ENCODE results near the gene CEP290.
"Not testable (repeated sequence)": the region's sequence is repeated elsewhere in the genome, so short reads cannot be mapped to it uniquely, and the experiment has no call there.

The CEP290 gene

DNA sequence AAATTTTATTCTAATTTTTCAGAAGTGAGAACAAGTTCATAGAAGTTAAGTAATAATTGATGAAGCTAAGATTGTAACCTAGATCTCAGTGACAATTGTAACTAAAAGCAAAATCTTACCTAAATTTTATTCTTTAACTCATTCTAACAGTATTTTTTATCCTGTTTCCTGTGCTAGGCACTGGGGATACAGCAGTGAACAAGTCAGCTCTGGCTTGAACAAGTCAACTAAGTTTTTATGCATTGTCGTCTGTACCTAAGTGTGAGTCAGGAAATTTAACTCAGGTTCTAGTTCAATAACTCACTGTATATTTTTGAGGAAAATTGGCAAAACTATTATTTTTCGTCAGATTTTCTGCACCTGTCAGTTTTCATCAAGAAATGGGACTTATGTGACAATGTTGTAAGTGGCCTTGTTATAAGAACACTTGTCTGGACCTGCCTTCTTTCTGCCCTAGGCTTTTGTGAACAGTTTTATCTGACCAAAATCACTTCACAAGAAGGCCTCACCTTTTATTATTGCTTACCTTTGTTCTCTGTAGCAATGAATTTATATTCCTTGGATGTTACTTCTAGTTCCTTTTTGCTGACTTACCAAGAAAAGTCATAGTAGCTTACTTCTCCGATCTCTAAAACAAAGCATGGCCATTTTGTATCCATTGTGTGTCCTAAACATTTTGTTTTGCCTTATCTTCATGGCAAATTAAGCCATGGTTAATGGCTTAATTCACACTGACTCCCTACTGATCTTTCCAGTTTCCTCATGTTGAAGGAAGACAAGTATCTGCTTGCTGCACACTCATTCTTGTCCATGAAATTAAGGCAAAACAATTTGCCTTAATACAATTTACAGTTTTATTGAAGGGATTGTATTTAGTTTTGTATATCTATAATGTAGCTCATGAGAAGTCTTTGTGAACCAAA lies 2.9 kb upstream of the CEP290 start:
- FAIRE-seq (no peak), DNase-seq (ENCODE audit: insufficient read length, low spot score) (no peak)

DNA sequence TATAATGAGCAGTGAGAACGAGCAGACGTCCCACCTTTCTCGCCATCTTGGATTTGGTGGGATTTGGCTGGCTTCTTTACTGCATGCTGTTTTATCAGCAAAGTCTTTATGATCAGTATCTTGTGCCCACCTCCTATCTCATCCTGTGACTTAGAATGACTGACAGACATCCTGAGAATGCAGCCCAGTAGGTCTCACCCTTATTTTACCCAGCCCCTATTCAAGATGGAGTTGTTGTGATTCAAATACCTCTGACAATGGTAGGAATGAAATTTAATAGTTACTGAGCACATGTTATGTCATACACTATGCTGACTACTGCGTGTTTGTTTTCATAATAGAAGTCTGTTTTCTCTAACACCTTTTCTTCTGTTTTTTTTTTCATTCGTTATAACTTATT lies 2.1 kb upstream of the CEP290 start:
- FAIRE-seq, result no peak
- no peak for DNase-seq (ENCODE audit: insufficient read length, low spot score)

DNA sequence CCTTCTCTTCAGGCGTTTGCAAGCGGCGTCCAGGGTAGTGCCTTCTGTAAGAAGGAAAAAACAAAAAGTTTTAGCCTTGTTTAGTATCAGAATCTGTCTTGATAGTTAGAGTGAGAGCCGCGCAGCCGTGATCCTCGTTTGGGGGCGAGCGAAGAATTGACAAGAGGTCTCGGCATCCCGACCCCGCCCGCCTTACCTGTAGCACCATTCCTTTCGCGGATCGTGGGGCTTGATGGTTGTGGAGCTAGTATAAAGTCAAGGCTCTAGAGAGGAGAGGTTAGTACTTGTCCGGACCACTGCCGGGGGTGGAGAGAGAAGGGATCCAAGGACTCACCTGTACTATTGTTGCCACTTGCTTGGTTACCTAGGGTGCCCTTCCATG lies 713 bp upstream of the CEP290 start:
- no peak for FAIRE-seq
- DNase-seq (ENCODE audit: insufficient read length, low spot score), result no peak

DNA sequence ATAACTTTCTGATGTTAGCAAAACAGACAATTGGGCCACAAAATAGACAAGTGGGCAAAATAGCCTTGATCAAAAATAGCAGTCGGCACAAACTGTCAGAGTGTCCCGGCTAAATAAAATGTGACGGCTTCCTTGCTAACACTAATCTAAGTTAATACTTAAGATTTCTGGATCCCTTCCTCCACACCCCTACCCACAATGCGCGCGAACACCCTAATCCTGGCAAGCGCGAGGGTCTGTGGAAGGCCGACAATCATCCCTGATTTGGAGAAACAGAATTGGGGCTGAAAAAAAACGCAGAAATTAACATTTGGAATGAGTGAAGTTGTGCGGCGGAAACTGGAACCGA lies 489 bp downstream of the CEP290 start:
- FAIRE-seq, result no peak
- DNase-seq (ENCODE audit: insufficient read length, low spot score), result no peak

DNA sequence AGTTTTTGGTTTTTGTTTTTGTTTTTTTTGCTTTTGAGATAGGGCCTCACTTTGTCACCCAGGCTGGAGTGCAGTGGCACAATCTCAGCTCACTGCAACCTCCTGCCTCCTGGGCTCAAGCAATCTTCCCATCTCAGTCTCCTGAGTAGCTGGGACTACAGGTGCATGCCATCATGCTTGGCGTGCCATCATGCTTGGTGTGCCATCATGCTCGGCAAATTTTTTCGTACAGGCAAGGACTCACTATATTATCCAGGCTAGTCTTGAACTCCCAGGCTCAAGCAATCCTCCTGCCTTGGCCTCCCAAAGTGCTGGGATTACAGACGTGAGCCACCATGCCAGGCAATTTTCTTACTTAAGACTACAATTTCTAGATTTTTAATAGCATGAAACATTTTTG lies 2.2 kb downstream of the CEP290 start:
- not testable (repeated sequence) for FAIRE-seq; DNase-seq (ENCODE audit: insufficient read length, low spot score)

DNA sequence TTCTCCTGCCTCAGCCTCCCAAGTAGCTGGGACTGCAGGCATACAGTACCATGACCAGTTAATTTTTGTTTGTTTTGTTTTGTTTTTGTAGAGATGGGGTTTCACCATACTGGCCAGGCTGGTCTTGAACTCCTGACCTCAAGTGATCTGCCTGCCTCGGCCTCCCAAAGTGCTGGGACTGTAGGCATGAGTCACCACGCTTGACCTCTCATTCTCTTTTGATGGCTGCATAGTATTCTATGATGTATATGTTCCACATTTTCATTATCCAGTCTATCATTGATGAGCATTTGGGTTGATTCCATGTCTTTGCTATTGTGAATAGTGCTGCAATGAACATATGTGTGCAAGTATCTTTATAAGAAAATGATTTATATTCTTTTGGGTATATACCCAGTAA lies 8.7 kb downstream of the CEP290 start:
- FAIRE-seq, result not testable (repeated sequence)

DNA sequence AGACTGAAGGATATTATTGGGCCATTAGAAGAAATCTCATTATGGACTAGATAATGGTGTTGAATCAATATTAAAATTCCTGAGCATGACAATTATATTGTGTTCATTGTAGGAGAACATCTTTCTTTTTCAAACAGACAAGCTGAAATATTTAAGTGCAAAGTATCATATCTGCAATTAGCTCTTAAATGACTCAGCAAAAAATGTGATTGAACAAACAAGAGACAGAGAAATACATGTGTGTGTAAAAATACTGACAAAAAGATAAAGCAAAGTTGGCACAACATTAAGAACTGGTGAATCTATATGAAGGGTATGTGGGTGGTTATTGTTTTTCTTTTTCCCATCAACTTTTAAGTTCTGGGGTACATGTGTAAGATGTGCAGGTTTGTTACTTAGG lies 9.5 kb downstream of the CEP290 start:
- DNase-seq (ENCODE audit: insufficient read length, low spot score) (no peak), FAIRE-seq (peak; percentile 4)

More for the DNA sequence above, 8.7 kb downstream of the CEP290 start:
- not testable (repeated sequence) for DNase-seq (ENCODE audit: insufficient read length, low spot score)

DNA sequence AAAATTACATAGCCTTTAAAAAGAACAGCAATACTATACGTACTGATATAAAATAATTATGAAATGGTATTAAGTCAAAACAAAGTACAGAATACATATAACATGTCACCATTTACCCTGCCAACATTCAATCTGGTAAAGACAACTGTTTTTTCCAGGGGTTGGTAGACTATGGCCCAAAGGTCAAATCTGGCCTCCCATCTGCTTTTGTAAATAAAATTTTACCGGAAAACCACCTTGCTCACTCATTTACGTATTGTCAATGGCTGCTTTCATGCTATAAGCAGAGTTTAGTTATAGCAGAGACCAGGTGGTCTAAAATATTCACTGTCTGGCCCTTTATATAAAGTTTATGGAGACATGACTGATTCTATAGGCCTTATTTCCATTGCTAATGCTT lies 14.0 kb downstream of the CEP290 start:
- FAIRE-seq, result no peak

DNA sequence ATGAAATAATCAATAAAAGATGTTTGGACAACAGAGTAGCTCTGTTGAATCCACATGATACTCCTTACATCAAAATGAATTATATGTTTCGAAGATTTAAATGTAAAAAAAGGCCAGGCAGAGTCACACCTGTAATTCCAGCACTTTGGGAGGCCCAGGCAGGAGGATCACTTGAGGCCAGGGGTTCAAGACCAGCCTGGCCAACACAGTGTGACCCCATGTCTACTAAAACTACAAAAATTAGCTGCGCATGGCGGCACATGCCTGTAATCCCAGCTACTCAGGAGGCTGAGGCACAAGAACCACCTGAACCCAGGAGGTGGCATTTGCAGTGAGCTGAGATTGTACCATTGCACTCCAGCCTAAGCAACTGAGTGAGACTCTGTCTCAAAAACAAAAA lies 14.8 kb downstream of the CEP290 start:
- DNase-seq (ENCODE audit: insufficient read length, low spot score) (no peak), FAIRE-seq (no peak)

More for the DNA sequence above, 14.0 kb downstream of the CEP290 start:
- DNase-seq (ENCODE audit: insufficient read length, low spot score), result no peak

DNA sequence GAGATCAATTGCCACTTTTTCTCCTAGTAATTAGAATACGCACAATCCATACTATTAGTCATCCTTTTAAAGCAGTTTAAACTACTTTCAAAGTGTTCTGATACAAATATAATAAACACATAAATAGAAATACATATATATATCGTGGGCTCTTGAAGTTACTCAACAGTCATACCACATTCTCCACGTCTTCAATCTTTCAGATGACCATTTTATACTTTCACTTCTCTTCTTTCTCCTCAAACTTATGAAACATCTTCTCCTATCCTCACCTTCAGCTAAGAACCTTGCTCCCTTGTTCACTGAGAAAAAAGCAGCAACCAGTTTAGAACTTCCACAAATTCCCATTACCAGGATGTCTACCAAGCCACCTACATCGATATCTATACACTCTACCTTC lies 19.2 kb downstream of the CEP290 start:
- FAIRE-seq, result no peak
- no peak for DNase-seq (ENCODE audit: insufficient read length, low spot score)

DNA sequence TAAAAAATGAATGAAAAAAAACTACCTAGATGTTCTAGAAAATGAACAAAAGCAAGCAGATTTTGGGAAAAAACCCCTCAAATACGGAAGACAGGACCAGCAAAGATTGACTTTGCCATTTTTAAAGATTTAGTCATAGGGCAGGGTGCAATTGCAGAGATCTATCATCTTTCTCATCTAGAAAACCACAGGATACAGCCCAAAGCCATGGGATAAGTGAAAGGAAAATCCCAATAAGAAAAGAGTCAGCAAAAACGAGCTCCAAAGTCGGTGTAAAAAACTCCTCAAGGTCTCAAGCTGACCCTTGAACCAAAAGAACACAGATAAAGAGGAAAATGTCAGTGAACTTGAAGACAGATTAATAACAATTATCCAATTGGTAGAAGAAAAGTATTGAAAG lies 28.0 kb downstream of the CEP290 start:
- DNase-seq (ENCODE audit: insufficient read length, low spot score), result peak; percentile 4
- no peak for FAIRE-seq

DNA sequence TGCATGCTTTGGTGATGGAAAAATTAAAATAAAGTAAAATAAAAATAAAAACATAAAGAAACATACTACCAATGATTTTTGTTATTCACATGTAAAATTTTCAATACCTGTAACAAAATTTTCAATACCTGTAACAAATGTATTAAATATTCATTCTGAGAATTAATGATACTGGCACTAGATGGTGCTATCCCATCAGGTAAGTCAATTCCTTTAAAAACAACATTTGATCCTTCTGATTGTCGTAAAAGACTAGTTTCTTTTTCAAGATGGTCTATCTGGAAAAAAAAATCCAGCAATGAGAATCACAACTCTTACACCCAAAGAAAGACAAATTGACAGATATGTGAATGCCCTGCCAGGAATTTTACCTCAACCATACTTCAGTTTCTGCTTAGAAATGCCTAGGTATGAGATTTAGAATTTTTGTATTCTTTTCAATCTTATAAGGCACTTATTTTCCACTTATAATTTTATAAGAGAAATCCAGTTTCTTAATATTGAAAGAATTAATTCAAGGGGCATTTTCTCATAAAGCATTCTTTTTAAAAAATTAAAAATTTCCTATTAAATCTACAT lies 30.7 kb downstream of the CEP290 start:
- peak; percentile 40 for DNase-seq (ENCODE audit: insufficient read length, low spot score)
- FAIRE-seq, result no peak

DNA sequence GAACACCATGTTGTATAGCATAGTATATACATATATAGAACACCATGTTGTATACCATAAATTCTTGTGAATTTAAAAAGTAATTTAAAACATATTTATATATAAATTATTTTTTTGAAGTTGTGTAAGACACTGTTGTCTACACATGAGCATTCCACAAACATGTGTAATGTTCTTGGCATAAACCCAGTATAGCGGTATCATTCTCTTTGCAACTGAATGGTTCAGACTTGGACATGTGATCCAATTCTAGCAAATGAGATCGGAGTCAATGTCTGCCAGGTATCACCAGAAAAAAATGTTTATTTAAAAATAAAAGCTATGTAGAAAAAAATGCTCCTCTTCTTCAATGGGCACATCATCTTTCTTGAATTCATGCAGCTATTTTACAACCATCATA lies 33.9 kb downstream of the CEP290 start:
- FAIRE-seq (no peak), DNase-seq (ENCODE audit: insufficient read length, low spot score) (no peak)

DNA sequence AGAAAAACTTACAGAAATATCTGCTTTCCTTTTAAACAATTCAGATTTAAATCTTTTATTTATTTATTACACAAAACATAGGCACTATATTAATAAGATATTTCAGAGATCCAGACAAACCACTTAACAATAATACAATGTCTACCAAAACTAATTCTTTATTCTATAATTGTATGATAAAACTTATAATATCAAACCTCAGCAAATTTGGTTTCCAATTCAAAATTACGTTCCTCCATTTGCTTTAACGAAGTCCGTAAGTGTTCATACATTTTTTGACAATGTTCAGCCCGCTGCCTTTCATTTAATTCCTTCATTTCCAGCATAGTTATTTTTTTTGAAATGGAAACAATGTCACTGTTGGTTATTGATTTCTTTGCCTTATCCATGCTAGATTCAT lies 48.3 kb downstream of the CEP290 start:
- DNase-seq (ENCODE audit: insufficient read length, low spot score) (no peak), FAIRE-seq (no peak)

DNA sequence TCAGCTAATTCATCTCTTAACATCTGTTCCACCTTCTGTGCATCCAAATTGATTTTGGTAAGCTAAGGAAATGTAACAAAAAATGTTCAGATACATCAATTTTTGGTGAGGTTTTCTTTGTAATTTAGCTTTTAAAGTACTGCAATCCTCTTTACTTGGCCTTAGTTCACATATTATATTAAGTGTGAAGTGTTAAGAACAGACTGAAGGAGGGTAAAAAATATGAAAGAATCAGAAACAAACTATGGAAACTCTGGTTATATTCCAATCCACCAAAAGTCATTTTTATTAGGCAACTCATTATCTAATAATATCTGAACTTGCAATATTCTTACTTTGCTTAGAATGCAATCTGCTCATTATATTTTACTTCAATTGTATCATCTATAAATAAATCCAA lies 49.1 kb downstream of the CEP290 start:
- DNase-seq (ENCODE audit: insufficient read length, low spot score), result no peak
- FAIRE-seq, result no peak

DNA sequence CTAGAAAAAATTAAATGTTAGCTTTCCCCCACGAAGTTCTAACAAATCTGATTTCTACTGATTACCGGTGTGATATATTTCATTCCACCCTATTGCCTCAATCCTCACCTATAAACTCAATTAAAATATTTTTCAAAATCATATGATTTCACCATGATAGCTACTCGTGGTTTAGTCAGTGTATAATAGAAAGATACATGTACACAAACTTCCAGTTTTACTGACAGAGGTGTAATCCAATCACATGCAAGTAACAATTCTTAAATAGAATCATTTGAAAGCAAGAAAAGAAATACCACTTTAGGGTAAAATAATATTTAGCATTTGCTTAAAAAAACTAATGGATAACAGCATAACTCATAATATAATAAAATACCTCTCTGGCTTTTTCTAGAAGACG lies 57.7 kb downstream of the CEP290 start:
- DNase-seq (ENCODE audit: insufficient read length, low spot score), result no peak
- FAIRE-seq, result no peak

DNA sequence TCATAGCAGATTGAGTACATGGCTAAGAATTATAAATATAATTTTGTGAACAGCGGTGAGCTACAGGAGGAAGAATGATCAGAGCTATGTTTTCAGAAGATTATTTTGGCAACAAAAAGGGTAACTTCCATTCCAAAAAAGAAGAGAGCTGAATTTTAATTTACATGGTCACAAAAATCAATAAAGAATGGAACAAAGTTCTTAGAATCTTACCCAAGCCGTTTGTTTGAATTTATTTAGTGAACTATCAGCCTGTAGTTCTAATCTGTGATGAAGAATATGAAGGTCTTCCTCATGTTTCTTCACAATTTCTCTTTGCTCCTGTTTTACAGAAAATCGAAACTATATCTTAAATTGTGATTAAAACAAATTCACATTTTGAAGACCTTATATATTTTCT lies 58.3 kb downstream of the CEP290 start:
- DNase-seq (ENCODE audit: insufficient read length, low spot score) (no peak), FAIRE-seq (no peak)

DNA sequence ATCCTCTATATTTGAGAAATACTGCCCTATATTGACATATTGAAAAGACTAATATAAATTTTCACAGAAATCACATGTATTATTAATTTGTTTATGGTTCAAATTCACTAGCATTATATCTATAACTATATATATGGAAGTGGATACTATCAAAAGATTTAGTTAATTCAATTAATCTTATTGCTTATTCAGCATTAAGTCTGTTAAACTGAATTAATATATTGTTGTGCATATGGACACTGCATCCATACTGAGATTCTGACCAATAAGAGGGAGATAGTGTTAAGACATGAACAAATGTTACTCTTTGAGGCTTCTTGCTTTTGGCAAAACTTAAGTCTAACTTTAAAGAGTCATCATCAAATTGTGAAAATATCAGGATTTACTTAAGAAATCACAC lies 60.6 kb downstream of the CEP290 start:
- no peak for FAIRE-seq
- no peak for DNase-seq (ENCODE audit: insufficient read length, low spot score)

DNA sequence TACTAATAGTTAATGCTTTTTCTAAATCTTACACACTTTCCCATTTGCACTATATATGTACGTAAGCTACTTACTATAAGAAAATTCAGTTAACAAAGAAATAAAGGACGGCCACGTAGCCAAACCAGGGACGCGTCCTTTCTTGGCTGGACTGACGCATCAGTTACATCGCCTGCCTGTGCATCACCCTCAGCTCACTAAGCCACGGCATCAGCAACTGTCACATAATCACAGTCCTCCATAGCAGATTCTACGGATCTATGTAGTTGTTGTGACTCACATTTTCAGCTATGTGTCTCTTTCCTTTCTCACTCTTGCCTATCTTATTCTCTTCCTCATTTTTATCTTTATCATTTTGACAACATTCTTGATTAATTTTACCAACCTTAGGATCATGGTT lies 74.6 kb downstream of the CEP290 start:
- FAIRE-seq, result no peak
- no peak for DNase-seq (ENCODE audit: insufficient read length, low spot score)

DNA sequence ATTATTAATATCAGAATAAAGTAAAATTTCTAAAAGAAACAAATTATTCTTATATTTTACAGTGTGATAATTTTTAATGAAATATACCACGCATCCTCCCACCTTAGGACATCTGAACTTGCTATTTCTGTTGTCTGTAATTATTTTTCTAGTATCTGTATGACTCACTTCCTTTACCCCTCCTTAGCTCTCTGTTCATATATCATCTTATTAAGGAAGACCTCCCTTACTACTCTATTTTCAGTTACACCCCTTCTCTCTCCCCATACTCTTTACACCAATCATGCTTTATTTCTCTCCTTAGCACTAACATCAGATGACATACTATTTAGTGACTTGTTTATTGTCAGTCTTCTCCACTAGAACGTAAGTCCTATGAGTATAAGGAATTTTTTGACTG lies 78.5 kb downstream of the CEP290 start:
- peak; percentile 8 for DNase-seq (ENCODE audit: insufficient read length, low spot score)
- no peak for FAIRE-seq

DNA sequence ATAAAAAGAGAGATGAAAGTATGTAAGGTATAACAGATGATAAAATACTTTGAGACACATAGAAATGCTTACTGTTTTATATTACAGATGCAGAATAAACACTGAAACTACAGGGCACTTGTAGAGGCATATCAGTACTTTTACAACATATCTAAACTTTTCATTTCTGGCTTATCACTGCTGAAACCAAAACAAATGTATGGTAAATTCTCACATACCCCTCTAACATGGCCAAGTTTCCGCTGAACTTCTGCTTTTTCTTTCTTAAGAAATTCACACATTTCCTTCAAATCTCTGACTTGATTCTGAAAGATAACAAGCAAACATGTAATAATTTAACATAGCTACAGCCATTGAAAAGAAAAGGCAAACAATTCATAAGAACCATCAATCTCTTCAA lies 79.4 kb downstream of the CEP290 start:
- FAIRE-seq (no peak), DNase-seq (ENCODE audit: insufficient read length, low spot score) (no peak)

DNA sequence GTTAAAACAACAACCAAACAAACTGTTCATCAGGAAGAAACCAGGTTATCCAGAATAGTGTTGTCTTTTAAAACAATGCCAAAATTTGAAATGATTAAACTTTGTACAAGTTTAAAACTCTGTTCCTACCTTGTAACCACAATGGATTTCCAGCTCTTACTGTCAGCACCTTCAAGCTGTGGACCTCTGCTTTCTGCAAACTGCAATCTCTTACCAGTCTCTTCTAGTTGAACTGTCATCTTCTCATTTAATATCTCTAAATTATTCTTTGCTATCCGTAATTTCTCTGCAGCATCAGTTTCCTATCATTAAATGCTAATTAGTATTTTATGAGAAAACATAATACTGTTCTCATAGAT lies 83.2 kb downstream of the CEP290 start:
- DNase-seq (ENCODE audit: insufficient read length, low spot score) (no peak), FAIRE-seq (no peak)

Data from HTR-8/SVneo (cell line).